GM21737 (cell line): Measurements from ENCODE around the gene LARP4.
"Not testable (repeated sequence)": the region's sequence is repeated elsewhere in the genome, so short reads cannot be mapped to it uniquely, and the experiment has no call there.

Experiments used
- ATAC-seq: cut with Tn5 transposase; IDR thresholded peaks from one replicate; pipeline ENCODE4 v1.9.1; 2021; ENCODE audit warnings: mild to moderate bottlenecking, moderate library complexity; ENCODE audit not compliant: unreplicated experiment

The LARP4 gene

GRCh38 chr12:50520416-50521207, 119.9 kb downstream of the LARP4 start:
- ATAC-seq: no peak

- not testable (repeated sequence) for ATAC-seq
Observed at GRCh38 chr12:50521781-50522180, 121.1 kb downstream of the LARP4 start.

- ATAC-seq: no peak
Observed at GRCh38 chr12:50523772-50524171, 123.1 kb downstream of the LARP4 start.

- ATAC-seq: no peak
Observed at GRCh38 chr12:50524621-50525020, 123.9 kb downstream of the LARP4 start.

GRCh38 chr12:50525422-50525821, 124.7 kb downstream of the LARP4 start:
- no peak for ATAC-seq

GRCh38 chr12:50527359-50527726, 126.7 kb downstream of the LARP4 start:
- no peak for ATAC-seq

GRCh38 chr12:50528800-50529199, 128.1 kb downstream of the LARP4 start:
- ATAC-seq: no peak

GRCh38 chr12:50529345-50529744, 128.7 kb downstream of the LARP4 start:
- no peak for ATAC-seq
